Measurements from ENCODE around the gene SPOCK1. TPM values are rescaled to one million over a fixed set of nuclear protein-coding genes. Genes with fewer than 3 reads are reported as not detected.

SPOCK1 gene
- total and polyA plus RNA-seq, 4 donors: 31.8 to 217 (median 132) TPM

DNA sequence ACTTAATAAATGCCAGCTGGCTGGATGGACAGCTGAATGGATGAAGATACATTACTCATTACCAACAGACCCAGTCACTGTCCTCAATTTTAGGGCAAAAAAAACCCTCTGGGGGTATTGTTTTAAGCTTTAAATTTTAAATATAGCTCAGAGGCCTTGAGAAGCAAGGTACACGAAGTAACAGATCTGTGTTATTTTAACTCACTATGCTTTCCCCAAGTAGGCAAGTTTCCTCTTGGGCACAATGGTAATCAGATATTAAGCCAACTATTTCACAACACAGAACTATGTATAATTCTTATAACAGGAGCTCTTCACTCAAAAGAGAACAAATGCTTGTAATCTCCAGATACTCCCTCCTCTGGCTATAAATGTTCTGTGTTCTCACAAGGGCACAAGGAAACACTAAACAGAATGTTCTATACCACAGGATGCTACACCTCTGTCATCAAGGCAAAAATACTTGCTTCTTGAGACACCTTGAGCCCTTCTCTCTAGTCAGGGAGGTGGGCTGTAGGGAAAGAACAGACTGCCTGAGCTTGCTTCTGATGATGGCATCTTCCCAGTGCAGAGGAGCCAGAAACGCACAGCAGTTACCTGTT, 443.8 kb downstream of the SPOCK1 start:
- no peaks in the 10 kb centered on the region for H3K36me3 ChIP-seq (ENCODE audit: control insufficient read depth, insufficient read depth, low read length)
- no peaks in the 10 kb centered on the region for H3K27me3 ChIP-seq (ENCODE audit: control insufficient read depth, insufficient read depth, low read length)
- no peaks in the 10 kb centered on the region for H3K9me3 ChIP-seq (ENCODE audit: control insufficient read depth, insufficient read depth, low read length)
- WGBS (ENCODE audit: insufficient coverage): 100% methylated on average over 1 of the region's 2 CpGs
- H3K27ac ChIP-seq (ENCODE audit: low read depth, low read length): no peak overlapping the region
- H3K4me1 ChIP-seq (ENCODE audit: control insufficient read depth, insufficient read depth, low read length): no peaks in the 10 kb centered on the region
- no peak for DNase-seq (ENCODE audit: low read depth in 4 of 6, low spot score in 6 of 6)
- no peak overlapping the region for H3K4me3 ChIP-seq (ENCODE audit: low read depth, low read length)

DNA sequence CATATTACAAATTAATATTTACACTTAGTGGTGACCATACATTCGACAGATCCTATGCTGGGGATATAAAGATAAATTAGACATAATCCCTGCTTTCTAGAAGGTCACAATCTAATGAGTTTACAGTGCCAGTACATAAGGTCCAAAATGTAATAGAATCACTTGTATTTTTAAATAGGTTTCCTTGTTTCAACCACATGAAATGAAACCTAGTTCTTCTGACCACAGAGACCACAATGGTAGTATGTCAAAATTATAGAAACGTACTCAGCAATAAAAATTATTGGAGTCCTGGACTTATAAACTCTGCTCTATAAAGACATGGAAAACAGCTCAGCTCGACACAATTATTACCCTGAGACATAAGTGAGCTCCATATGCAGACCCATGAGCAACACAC, 444.3 kb downstream of the SPOCK1 start:
- Histone ChIP-seq H3K27ac (ENCODE audit: low read depth, low read length) (no peak overlapping the region), H3K27me3 (ENCODE audit: control insufficient read depth, insufficient read depth, low read length) (no peaks in the 10 kb centered on the region), H3K9me3 (ENCODE audit: control insufficient read depth, insufficient read depth, low read length) (no peaks in the 10 kb centered on the region), H3K4me3 (ENCODE audit: low read depth, low read length) (no peak overlapping the region), H3K4me1 (ENCODE audit: control insufficient read depth, insufficient read depth, low read length) (no peaks in the 10 kb centered on the region), H3K36me3 (ENCODE audit: control insufficient read depth, insufficient read depth, low read length) (no peaks in the 10 kb centered on the region)
- 80% methylated on average over 1 of the region's 3 CpGs for WGBS (ENCODE audit: insufficient coverage)
- DNase-seq (ENCODE audit: low read depth in 4 of 6, low spot score in 6 of 6): no peak

- no CpG with 5 or more reads among the region's 1 CpG for whole genome bisulfite sequencing (ENCODE audit: insufficient coverage)
- Histone ChIP-seq H3K4me3 (ENCODE audit: low read depth, low read length) (no peak overlapping the region), H3K9me3 (ENCODE audit: control insufficient read depth, insufficient read depth, low read length) (no peaks in the 10 kb centered on the region), H3K4me1 (ENCODE audit: control insufficient read depth, insufficient read depth, low read length) (no peaks in the 10 kb centered on the region), H3K27me3 (ENCODE audit: control insufficient read depth, insufficient read depth, low read length) (no peaks in the 10 kb centered on the region), H3K27ac (ENCODE audit: low read depth, low read length) (no peak overlapping the region), H3K36me3 (ENCODE audit: control insufficient read depth, insufficient read depth, low read length) (no peaks in the 10 kb centered on the region)
- DNase-seq (ENCODE audit: low read depth in 4 of 6, low spot score in 6 of 6): no peak
These were observed 444.8 kb downstream of the SPOCK1 start for GRCh38 chr5:137054335-137054734.

GRCh38 chr5:137051161-137051560, 448.0 kb downstream of the SPOCK1 start:
- H3K4me3 ChIP-seq (ENCODE audit: low read depth, low read length): no peak overlapping the region
- H3K9me3 ChIP-seq (ENCODE audit: control insufficient read depth, insufficient read depth, low read length): no peaks in the 10 kb centered on the region
- no peaks in the 10 kb centered on the region for H3K4me1 ChIP-seq (ENCODE audit: control insufficient read depth, insufficient read depth, low read length)
- no peak overlapping the region for H3K27ac ChIP-seq (ENCODE audit: low read depth, low read length)
- H3K27me3 ChIP-seq (ENCODE audit: control insufficient read depth, insufficient read depth, low read length): no peaks in the 10 kb centered on the region
- H3K36me3 ChIP-seq (ENCODE audit: control insufficient read depth, insufficient read depth, low read length): no peaks in the 10 kb centered on the region
- WGBS (ENCODE audit: insufficient coverage): no CpG with 5 or more reads among the region's 3 CpGs
- no peak for DNase-seq (ENCODE audit: low read depth in 4 of 6, low spot score in 6 of 6)

GRCh38 chr5:137040641-137041340, 458.3 kb downstream of the SPOCK1 start:
- H3K4me3 ChIP-seq (ENCODE audit: low read depth, low read length): no peak overlapping the region
- no peaks in the 10 kb centered on the region for H3K9me3 ChIP-seq (ENCODE audit: control insufficient read depth, insufficient read depth, low read length)
- DNase-seq (ENCODE audit: low read depth in 4 of 6, low spot score in 6 of 6): no peak
- no peaks in the 10 kb centered on the region for H3K27me3 ChIP-seq (ENCODE audit: control insufficient read depth, insufficient read depth, low read length)
- no peak overlapping the region for H3K27ac ChIP-seq (ENCODE audit: low read depth, low read length)
- H3K36me3 ChIP-seq (ENCODE audit: control insufficient read depth, insufficient read depth, low read length): no peaks in the 10 kb centered on the region
- no CpG with 5 or more reads among the region's 1 CpG for WGBS (ENCODE audit: insufficient coverage)
- peaks cover 3% of the 10 kb centered on the region for H3K4me1 ChIP-seq (ENCODE audit: control insufficient read depth, insufficient read depth, low read length)

GRCh38 chr5:137040024-137040423, 459.1 kb downstream of the SPOCK1 start:
- Histone ChIP-seq H3K27ac (ENCODE audit: low read depth, low read length) (no peak overlapping the region), H3K9me3 (ENCODE audit: control insufficient read depth, insufficient read depth, low read length) (no peaks in the 10 kb centered on the region), H3K4me1 (ENCODE audit: control insufficient read depth, insufficient read depth, low read length) (peaks cover 3% of the 10 kb centered on the region), H3K27me3 (ENCODE audit: control insufficient read depth, insufficient read depth, low read length) (no peaks in the 10 kb centered on the region), H3K4me3 (ENCODE audit: low read depth, low read length) (no peak overlapping the region), H3K36me3 (ENCODE audit: control insufficient read depth, insufficient read depth, low read length) (no peaks in the 10 kb centered on the region)
- 82% methylated on average over 4 of the region's 4 CpGs for WGBS (ENCODE audit: insufficient coverage)
- peak in 2 of 6 donors; percentile 65 to 66 for DNase-seq (ENCODE audit: low read depth in 4 of 6, low spot score in 6 of 6)

DNA sequence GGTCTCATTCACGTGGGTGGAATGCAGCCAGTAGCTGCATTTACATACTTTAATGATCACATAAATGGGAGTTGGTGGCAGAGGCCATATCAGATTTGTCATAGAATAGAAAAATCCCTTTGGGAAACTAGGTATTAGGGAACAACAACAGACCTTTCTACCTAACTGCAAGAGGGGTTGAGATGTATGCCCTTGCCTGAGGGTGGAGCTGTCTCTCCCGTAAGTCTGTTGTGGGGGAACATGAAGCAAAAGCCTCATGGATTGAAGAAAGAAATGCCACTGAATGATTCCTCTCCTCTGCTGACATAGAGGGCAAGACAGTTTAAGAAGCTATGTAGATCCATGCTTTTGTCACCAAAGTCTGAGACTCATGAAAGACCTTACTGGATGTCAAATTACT, 461.3 kb downstream of the SPOCK1 start:
- Histone ChIP-seq H3K4me3 (ENCODE audit: low read depth, low read length) (no peak overlapping the region), H3K9me3 (ENCODE audit: control insufficient read depth, insufficient read depth, low read length) (no peaks in the 10 kb centered on the region), H3K27ac (ENCODE audit: low read depth, low read length) (no peak overlapping the region), H3K36me3 (ENCODE audit: control insufficient read depth, insufficient read depth, low read length) (no peaks in the 10 kb centered on the region), H3K27me3 (ENCODE audit: control insufficient read depth, insufficient read depth, low read length) (no peaks in the 10 kb centered on the region), H3K4me1 (ENCODE audit: control insufficient read depth, insufficient read depth, low read length) (peaks cover 3% of the 10 kb centered on the region)
- WGBS (ENCODE audit: insufficient coverage): 100% methylated on average over 1 of the region's 2 CpGs
- no peak for DNase-seq (ENCODE audit: low read depth in 4 of 6, low spot score in 6 of 6)

DNA sequence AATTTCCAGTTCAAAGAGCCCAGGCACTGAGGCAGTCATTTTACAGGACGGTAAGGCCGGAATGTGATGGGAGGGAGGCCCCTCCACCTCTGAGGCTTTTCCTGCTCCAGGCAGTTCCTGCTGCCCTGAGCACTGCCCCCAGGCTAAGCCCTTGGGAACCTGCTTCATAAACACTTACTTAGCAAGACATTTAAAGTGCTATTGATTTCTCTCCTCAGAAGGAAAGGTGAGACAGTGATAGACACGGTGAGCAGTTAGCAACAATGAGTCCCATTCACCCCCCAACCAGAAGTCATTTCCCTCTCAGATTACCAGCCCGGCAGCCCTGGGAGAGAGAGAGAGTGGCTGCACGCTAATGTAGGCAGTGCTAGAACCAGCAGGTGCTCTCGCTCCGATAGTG, 462.5 kb downstream of the SPOCK1 start:
- DNase-seq (ENCODE audit: low read depth in 4 of 6, low spot score in 6 of 6): peak in 2 of 6 donors; percentile 24 to 78
- Histone ChIP-seq H3K27ac (ENCODE audit: low read depth, low read length) (no peak overlapping the region), H3K9me3 (ENCODE audit: control insufficient read depth, insufficient read depth, low read length) (no peaks in the 10 kb centered on the region), H3K4me1 (ENCODE audit: control insufficient read depth, insufficient read depth, low read length) (peaks cover 3% of the 10 kb centered on the region), H3K4me3 (ENCODE audit: low read depth, low read length) (no peak overlapping the region), H3K27me3 (ENCODE audit: control insufficient read depth, insufficient read depth, low read length) (no peaks in the 10 kb centered on the region), H3K36me3 (ENCODE audit: control insufficient read depth, insufficient read depth, low read length) (no peaks in the 10 kb centered on the region)
- 39% methylated on average over 2 of the region's 7 CpGs for WGBS (ENCODE audit: insufficient coverage)

DNA sequence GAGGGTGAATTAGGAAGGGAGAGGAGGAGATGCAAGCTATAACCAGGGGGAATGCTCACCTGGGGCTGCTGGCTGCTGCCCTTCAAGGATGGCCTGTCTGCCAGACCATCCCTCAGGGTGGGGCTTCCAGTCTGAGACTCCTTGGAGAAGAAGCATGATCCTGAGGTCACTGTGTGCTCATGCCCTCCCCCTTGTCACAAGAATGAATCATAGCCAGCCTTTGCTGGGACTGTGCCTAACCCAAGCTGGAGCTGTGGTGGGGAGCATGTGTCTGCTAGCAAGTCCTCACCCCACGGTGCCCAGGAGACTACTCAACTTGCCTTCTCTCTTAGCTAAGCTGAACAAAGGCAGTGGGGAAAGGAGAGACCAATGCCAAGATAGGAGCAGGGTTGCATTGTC, 463.6 kb downstream of the SPOCK1 start:
- no peak overlapping the region for H3K4me3 ChIP-seq (ENCODE audit: low read depth, low read length)
- no peak for DNase-seq (ENCODE audit: low read depth in 4 of 6, low spot score in 6 of 6)
- no peaks in the 10 kb centered on the region for H3K9me3 ChIP-seq (ENCODE audit: control insufficient read depth, insufficient read depth, low read length)
- H3K4me1 ChIP-seq (ENCODE audit: control insufficient read depth, insufficient read depth, low read length): peaks cover 3% of the 10 kb centered on the region
- H3K27me3 ChIP-seq (ENCODE audit: control insufficient read depth, insufficient read depth, low read length): no peaks in the 10 kb centered on the region
- no peak overlapping the region for H3K27ac ChIP-seq (ENCODE audit: low read depth, low read length)
- H3K36me3 ChIP-seq (ENCODE audit: control insufficient read depth, insufficient read depth, low read length): no peaks in the 10 kb centered on the region
- 40% methylated on average over 1 of the region's 1 CpG for WGBS (ENCODE audit: insufficient coverage)

Measured in spinal cord (tissue), 10 donors.